Epithelial cell of esophagus (primary cell): ENCODE results near the gene TOX3.

Experiments
- DNase-seq: peaks from one replicate; pipeline ENCODE4 v3.0.0; 2010; ENCODE audit warnings: low read depth
- H3K4me3 ChIP-seq: 2 replicates; pipeline ENCODE4 v1.5.1; 2011; ENCODE audit warnings: mild to moderate bottlenecking, low read length, control low read depth
- TF ChIP-seq, protein P1 (sequence below): IDR thresholded peaks from 2 replicates; pipeline ENCODE4 v1.5.1; 2011; ENCODE audit warnings: low read depth, mild to moderate bottlenecking, low read length, control low read depth, inconsistent platforms; ENCODE audit not compliant: insufficient read depth; ENCODE audit errors: missing control alignments

The TOX3 gene

GRCh38 chr16:52389045-52389444 lies 157.9 kb downstream of the TOX3 start:
- TF ChIP-seq, protein P1, sequence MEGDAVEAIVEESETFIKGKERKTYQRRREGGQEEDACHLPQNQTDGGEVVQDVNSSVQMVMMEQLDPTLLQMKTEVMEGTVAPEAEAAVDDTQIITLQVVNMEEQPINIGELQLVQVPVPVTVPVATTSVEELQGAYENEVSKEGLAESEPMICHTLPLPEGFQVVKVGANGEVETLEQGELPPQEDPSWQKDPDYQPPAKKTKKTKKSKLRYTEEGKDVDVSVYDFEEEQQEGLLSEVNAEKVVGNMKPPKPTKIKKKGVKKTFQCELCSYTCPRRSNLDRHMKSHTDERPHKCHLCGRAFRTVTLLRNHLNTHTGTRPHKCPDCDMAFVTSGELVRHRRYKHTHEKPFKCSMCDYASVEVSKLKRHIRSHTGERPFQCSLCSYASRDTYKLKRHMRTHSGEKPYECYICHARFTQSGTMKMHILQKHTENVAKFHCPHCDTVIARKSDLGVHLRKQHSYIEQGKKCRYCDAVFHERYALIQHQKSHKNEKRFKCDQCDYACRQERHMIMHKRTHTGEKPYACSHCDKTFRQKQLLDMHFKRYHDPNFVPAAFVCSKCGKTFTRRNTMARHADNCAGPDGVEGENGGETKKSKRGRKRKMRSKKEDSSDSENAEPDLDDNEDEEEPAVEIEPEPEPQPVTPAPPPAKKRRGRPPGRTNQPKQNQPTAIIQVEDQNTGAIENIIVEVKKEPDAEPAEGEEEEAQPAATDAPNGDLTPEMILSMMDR: no peak
- H3K4me3 ChIP-seq: no peak overlapping the region
- DNase-seq: no peak
